GM19035 (cell line): ENCODE data around the gene SPPL3.
"Not testable (repeated sequence)": the region's sequence is repeated elsewhere in the genome, so short reads cannot be mapped to it uniquely, and the experiment has no call there.

Experiments
- ATAC-seq: cut with Tn5 transposase; IDR thresholded peaks from one replicate; pipeline ENCODE4 v1.9.1; 2021; ENCODE audit not compliant: unreplicated experiment

The SPPL3 gene

DNA sequence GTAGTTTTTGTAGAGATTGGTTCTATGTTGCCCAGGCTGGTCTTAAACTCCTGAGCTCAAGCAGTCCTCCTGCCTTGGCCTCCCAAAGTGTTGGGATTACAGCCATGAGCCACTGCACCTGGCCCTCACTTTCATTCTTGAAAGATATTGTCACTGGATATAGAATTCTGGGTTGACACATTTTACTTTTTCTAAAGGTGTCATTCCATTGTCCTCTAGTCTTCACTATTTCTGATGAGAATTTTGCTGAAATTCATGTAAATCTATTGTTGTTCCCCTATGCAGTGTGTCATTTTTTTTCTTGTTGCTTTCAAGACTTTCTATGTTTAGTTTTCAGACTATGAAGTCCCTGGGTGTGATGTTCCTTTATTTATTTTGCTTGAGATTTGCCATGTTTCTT is 149.4 kb downstream of the SPPL3 start:
- ATAC-seq = no peak

DNA sequence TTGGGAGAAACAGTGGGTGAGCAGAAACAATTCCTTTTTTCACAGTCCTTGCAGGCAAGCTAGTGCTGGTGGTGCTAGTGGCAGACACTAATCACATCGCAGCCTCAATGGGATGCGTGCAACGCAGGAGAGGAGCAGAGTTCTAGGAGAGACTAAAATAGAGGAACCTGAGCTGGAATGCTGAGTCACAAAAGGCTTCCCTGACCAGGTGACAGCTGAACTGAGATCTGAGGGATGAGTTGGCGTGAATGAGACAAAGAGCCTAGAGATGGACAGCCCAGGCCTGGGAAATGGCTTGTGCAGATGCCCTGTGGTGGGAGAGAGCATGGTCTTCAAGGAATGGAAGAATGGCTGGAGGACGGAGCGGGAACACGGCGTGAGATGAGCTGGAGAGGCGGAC is 152.8 kb downstream of the SPPL3 start:
- no peak for ATAC-seq

DNA sequence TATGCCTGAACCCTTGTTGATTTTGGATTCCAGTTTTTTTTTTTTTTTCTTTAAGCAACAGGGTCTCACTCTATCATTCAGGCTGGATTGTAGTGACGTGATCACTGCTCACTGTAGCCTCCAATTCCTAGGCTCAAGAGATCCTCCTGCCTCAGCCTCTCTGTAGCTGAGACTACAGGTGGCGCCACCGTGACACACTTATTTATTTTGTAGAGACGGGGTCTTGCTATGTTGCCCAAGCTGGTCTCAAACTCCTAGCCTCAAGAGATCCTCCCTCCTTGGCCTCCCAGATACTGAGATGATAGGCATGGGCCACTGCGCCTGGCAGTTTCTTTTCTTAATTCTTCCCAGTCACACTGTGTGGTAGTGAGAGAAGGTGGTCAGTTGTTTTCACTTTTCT is 153.4 kb downstream of the SPPL3 start:
- no peak for ATAC-seq

DNA sequence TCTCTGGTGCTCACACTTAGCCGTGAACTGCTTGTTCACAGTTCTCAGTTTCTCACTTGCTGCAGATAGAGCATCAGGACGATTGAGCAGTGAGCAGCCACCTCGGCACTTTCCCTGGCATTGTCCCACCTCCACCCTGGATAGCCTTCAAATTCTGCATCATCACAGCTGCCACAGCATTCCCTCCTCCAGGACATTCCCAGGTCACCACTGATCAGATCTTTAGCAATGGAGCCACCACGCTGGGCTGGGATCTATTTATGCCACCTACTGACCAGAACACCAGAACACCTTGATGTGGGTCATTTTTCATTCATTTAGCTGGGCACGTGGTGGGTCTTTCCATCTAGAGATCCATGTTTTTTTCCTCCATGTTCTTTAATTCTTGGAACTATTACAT is 154.9 kb downstream of the SPPL3 start:
- no peak for ATAC-seq

DNA sequence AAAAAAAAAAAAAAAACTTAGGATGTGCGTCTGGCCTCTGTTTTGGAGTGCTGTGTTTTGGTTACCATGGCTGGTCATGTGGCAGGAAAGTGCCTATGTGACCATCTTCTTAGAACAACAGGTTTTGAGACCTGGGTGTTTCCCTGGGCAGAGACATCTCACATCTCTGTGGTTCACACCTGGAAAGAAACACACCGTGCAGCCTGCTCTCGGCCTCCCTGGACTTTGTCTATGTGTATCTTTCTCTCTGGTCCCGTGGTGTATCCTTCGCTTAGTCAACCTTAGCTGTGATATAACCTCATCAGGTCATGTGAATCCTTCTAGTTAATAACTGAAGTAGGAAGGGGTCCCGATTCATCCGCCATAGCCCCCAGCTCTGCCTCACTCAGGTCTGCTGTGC is 155.9 kb downstream of the SPPL3 start:
- ATAC-seq = no peak

DNA sequence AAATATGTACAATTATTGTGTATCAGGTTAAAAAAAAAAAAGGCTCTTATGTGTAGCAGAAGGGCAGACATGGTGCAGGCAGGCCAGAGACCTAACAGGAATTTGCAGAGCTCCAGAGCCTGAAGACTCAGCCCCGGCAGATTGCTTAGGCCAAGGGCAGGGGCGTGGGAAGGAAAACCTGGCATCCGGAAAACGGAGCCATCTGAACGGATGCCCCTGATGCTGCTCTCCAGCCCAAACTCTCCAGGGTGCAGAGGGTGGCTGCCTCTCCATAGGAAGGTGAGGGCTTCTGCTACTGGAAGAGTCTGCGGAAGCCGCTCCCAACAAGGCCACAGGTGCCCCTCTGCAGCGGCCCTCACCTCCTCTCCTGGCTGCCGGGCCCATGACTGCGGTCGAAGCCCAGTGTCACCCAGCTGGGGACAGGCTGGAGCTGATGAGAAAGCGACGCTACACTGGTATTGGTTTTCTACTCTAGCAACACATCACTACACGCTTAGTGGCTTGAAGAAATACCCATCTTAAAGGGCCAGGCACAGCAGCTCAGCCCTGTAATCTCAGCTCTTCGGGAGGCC is 159.2 kb downstream of the SPPL3 start:
- ATAC-seq = no peak

DNA sequence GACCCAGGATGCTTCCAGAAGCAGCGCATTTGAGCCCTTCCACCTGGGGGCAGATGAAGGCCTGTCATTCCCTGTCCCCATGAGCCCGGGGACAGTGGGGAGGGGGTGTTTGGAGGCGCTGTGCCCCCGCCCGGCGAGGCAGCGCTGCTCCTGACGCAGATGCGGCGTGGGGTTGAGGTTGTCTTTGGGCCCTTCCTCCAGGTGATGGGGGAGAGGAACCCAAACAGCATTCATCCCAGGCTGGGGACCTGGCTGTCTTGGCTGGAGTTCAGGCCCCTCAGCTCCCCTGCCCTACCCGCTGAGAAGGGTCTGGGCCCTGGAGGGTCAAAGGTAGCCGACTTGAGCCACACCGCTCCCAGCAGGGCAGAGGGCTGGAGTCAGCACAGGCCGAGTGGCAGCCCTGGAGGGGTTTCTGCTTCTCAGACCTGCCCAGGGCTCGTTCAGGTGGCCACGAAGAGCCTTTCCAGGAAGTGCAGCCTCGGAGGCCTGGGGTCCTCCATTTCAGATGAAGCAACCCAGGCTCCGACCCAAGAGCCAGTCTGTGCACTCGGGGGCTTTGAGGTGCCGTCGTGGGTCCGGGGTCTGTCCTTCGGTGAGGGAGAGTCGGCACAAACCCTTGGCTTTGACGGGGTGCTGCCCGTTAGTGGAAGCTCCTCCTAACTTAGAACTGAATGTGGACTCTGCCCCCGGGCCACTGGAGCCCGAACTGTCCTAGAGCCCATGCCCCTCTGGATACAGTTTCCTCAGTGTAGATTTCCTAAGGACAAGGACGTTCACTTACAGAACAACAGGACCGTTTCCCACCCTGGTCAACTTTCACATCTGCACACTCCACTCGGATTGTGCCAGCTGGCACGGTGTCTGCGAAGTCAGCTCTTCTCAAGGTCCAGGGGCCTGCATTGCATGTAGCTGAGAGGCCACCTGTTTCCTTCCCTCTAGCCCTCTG is 162.4 kb downstream of the SPPL3 start:
- ATAC-seq = no peak

DNA sequence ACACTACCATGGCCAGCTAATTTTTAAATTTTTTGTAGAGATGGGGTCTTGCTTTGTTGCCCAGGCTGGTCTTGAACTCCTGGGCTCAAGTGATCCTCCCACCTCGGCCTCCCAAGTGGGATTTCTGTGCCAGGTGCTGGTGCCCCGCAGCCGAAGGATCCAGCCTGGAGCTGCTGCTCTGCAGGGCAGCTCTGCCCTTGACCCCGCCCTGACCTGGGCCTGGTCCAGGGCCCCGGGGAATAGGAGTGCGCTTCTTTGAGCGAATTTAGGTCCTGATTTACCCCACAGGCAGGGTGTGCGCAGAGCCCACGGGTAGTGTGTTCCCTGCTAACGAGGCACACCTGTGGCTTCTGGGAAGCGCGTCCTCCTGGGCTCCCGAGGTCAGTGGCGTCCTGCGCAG is 163.3 kb downstream of the SPPL3 start:
- no peak for ATAC-seq

DNA sequence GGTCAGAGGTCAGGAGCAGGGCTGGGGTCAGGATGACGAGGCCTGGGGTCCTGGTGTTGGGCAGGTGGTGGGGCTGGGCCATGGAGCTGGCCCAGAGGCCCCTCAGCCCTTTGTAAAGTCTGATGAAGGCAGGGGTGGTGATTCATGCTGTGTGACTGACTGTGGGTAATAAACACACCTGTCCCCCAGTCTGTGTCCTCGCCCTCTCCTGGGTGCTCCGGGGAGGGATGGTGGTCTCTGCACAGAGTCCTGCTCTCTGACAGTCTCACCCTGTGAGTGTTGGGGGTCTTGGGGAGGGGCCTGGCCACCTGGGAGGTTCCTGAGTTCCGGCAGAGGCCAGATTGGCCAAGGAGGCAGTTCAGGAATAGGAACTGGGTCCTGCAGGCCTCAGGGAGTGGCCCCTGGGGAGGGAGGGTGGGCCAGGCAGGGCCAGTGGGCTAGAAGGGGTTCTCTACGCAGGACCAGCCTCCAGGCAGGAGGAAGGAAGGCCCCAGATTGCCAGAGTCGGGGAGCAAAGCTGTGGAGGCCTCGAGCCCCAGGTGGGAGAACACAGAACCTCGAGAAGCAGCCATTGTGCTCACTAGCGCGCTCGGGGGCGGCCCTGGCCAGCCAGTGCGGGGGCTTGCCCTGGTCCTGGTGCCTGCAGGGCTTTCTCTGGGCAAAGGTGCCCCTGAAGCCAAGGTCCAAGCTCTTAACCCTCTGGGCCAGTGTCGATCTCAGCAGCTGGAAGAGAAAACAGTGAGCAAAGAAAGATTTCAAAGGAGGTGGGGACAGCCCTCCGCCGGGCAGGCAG is 164.1 kb downstream of the SPPL3 start:
- no peak for ATAC-seq

DNA sequence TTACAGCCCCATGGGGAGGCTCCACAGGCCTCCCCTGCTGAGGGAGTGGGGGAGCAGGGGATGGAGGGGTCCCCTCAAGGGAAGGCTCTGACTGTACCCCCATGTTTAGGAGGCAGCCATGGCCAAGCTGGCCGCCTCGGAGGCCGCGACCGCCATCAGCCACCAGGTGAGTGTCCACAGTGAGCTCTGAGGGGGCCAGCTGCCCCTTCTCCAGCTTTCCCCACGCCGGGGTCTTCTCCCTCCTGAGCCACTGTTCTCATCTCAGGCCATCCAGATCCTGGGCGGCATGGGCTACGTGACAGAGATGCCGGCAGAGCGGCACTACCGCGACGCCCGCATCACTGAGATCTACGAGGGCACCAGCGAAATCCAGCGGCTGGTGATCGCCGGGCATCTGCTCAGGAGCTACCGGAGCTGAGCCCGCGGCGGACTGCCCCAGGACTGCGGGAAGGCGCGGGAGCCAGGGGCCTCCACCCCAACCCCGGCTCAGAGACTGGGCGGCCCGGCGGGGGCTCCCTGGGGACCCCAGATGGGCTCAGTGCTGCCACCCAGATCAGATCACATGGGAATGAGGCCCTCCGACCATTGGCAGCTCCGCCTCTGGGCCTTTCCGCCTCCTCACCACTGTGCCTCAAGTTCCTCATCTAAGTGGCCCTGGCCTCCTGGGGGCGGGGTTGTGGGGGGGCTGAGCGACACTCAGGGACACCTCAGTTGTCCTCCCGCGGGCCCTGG is 165.0 kb downstream of the SPPL3 start:
- no peak for ATAC-seq

DNA sequence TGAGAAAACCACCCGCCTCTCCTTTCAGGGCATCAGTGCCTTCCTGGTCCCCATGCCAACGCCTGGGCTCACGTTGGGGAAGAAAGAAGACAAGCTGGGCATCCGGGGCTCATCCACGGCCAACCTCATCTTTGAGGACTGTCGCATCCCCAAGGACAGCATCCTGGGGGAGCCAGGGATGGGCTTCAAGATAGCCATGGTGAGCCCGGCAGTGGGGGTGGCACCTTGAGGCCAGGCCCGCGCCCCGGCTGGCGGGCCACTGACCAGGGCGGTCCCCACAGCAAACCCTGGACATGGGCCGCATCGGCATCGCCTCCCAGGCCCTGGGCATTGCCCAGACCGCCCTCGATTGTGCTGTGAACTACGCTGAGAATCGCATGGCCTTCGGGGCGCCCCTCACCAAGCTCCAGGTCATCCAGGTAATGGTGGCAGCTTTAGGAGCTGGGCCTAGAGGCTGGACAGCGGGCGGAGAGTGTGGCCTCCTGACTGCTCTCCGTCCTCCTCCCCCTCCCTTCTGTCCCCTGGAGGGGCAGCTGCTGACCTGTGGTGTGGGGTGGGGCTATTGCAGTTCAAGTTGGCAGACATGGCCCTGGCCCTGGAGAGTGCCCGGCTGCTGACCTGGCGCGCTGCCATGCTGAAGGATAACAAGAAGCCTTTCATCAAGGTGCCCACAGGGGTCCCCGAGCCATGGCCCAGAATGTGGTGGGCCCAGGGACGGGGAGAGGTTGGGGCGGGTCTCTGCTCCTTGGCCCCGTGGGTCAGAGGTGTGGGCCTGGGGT is 165.7 kb downstream of the SPPL3 start:
- ATAC-seq = no peak

DNA sequence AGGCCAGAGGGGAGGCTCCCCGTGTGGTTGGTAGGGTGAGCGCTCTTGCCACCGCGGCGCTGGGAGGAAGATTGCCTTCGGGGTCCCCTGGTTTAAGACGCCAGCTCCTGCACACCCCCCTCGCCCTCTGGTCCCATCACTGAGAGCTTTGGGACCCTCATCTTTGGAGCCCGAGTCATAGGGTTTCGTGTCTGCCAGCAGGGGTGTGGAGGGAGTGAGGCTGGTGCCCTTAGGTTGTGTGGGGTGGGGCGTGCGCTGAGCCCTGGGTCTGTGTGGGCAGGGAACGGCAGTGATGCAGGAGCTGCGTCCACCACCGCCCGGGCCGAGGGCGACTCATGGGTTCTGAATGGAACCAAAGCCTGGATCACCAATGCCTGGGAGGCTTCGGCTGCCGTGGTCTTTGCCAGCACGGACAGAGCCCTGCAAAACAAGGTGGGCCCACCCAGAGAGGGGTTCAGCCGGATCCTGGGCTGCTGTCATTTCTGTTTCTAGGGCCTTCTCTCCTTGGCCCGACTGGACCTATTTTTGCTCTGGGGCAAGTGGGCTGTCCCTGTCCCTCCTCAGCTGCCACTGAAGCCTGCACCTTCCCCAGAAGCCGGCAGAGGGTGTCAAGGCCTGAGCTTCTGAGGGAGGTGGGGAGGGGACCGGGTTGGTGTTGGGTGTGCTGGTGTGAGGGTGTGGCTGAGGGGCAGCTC is 166.5 kb downstream of the SPPL3 start:
- no peak for ATAC-seq

DNA sequence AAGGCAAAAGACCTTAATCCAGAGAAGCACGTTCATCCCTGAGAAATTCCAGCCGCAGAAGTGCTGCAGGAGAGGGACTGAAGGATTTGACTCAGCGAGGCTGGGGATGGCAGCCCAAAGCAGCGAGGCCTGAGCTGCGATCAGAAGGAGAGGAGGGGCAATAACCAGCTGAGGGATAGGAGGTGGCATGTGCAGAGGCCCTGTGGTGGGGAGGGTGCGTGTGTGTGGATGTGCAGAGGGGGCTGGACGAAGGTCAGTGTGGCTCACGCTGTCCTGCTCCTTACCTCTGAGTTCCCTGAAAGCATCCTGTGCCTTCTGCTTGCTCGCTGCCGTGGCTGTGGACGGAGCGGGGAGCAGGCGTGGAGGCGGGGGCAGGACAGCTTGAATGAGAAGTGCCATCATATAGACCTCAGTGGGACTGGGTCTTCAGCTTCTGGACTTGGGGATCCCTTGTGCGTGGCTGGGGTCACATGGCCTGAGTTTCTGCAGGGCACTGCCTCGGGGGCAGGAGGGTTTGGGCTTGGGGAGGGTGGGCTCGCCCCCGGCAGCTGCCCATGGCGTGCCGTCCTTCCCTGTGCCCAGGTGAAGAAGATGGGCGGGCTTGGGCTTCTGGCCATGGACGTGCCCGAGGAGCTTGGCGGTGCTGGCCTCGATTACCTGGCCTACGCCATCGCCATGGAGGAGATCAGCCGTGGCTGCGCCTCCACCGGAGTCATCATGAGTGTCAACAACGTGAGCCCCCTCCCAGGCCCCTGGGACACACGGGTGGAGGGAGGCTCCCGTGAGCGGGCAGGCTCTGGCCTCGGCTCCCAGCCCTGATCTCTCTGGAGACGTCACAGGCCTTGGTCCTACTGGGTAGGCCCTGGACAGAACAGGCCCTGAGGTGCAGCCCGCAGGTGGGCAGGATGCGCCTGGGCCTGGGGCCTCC is 167.5 kb downstream of the SPPL3 start:
- ATAC-seq = no peak

DNA sequence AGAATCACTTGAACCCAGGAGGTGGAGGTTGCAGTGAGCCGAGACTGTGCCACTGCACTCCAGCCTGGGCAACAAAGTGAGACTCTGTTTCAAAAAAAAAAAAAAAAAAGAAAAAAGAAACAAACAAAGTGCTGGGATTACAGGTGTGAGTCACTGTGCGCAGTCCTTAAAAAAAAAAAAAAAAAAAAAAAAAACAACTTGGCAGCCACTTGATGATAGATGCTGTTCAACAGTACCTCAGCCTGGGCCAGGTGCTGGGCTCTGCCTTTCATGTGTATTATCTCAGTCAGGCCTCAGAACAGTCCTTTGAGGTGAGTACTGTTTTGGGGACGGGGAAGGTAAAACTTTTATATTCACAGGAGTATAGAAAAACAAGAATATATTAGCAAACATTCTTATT is 169.0 kb downstream of the SPPL3 start:
- ATAC-seq = no peak

DNA sequence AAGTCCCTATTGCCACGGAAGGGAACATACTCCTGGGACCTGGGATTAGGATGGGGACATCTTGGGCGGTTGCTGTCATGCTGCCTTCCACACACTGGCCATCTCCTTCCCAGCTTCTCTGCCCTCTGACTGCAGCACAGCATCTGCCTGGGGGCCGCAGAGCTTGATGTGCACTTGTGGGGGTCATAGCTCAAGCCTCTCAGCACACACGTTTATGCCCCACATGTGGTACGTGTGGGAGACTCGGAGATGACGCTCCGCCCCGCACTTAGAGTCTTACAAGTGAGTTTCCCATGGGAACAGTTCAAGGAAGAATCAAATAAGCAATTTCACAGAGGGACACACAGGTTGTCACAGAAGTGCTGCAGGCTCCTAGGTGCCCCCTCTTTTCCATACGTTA is 169.9 kb downstream of the SPPL3 start:
- ATAC-seq = no peak

DNA sequence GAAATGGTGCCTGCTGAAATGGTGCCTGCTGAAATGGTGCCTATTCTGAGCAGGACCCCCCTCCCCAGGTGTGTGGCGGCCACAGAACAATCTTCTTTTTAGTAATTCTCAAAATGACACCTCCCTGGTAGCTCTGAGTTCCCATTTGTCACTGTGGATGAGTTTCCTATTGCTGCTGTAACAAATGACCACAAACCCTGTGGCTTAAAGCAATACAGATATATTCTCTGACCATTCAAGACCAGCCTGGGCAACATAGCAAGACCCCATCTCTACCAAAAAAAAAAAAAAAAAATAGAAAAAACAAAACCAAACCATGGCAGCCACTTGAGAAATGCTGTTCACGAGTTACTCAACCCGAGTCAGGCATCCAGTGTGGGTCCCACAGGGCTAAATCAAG is 170.6 kb downstream of the SPPL3 start:
- ATAC-seq = no peak

DNA sequence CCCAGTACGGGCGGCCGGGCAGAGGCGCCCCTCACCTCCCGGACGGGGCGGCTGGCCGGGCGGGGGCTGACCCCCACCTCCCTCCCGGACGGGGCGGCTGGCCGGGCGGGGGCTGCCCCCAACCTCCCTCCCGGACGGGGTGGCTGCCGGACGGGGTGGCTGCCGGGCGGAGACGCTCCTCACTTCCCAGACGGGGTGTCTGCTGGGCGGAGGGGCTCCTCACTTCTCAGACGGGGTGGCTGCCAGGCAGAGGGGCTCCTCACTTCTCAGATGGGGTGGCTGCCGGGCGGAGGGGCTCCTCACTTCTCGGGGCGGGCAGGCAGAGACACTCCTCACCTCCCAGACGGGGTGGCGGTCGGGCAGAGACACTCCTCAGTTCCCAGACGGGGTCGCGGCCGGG is 172.0 kb downstream of the SPPL3 start:
- not testable (repeated sequence) for ATAC-seq

DNA sequence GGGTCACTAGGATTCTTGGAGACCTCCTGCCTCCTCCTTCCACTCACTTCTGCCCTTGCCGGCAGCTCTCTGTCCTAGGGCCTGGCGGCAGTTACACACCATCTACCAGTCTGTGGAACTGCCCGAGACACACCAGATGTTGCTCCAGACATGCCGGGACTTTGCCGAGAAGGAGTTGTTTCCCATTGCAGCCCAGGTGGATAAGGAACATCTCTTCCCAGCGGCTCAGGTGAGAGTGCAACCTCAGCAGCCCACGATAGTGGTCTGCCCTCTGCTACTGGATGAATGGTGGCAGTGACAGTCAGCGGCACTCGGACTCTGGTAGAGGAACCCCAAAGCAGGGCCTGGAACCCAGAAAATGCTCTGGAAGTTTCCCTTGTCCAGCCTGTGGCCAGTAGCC is 177.2 kb downstream of the SPPL3 start:
- no peak for ATAC-seq

DNA sequence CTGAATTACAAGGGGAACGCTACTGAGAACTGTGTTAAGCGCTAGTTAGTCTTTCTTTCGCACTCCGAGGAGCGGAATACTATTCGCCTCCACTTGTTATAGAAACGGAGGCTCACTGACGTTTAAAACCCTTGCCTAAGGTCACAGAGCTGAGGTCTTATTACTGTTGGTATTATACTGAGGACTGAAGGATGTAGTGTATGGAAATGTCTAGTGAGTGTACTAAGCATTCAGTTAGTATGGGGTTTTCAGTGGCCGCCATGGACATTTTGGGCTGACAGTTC is 177.7 kb downstream of the SPPL3 start:
- no peak for ATAC-seq
